GM12878 (cell line): Measurements from ENCODE around the gene NANOS2. TPM values are rescaled to one million over a fixed set of nuclear protein-coding genes. Genes with fewer than 3 reads are reported as not detected.
A peak's percentile ranks its signal among the peaks of the same experiment; 100 is the strongest.

Source experiments
- ATAC-seq: fragments of 200-7000 bp; cut with Tn5 transposase; 3 replicates; pipeline ENCODE4 v1.9.1; 2020; ENCODE audit warnings: mild to moderate bottlenecking, moderate library complexity
- BruUV-seq: library from RNA; stranded (reverse); fragments of 400-500 nt; replicated peaks from 2 replicates; lab custom pipeline; 2021; lab: Mats Ljungman, UMichigan
- CTCF ChIA-PET: fragments of 300-600 bp; sonication (Branson Sonifier 250); formaldehyde crosslinking; extraction: SDS; loops from one replicate; lab custom pipeline; 2021; ENCODE audit warnings: inconsistent platforms; lab: Yijun Ruan, JAX
- POLR2A ChIA-PET: fragments of 350-600 bp; formaldehyde crosslinking; extraction: SDS; loops from one replicate; lab custom pipeline; 2021; ENCODE audit warnings: inconsistent platforms; lab: Charles Lee
- RAD21 ChIA-PET: fragments of 300-600 bp; sonication (Branson Sonifier 250); formaldehyde crosslinking; loops from one replicate; lab custom pipeline; 2023; ENCODE audit warnings: antibody characterized with exemption; ENCODE audit not compliant: unreplicated experiment; lab: Charles Lee
- SMC1A ChIA-PET: fragments of 300-600 bp; sonication (Branson Sonifier 250); formaldehyde crosslinking; loops from one replicate; lab custom pipeline; 2023; ENCODE audit not compliant: unreplicated experiment, uncharacterized antibody; lab: Charles Lee
- DNase-seq: peaks from one replicate; pipeline ENCODE4 v3.0.0-alpha.2; 2011; ENCODE audit warnings: low read depth, low spot score
- FAIRE-seq: peaks from 3 replicates; lab custom pipeline; 2011; peaks lifted over from hg19 to GRCh38; lab: Jason Lieb, UNC
- H2AFZ ChIP-seq: 2 replicates; pipeline ENCODE4 v1.6.0; 2011; ENCODE audit warnings: low read depth, low read length, control low read depth; ENCODE audit not compliant: control insufficient read depth
- H3K27ac ChIP-seq: 2 replicates; pipeline ENCODE4 v1.5.1; 2011; ENCODE audit warnings: control low read depth; ENCODE audit not compliant: control insufficient read depth, insufficient read depth
- H3K27me3 ChIP-seq, 2 experiments: replicated peaks in 1 of 2; 2 replicates each; pipeline versions ENCODE4 v1.6.0 to v1.6.1; 2011; ENCODE audit warnings: low read length in 1 of 2; ENCODE audit not compliant: control insufficient read depth in 2 of 2, insufficient read depth in 2 of 2
- H3K36me3 ChIP-seq, 2 experiments: 2 replicates each; pipeline ENCODE4 v1.5.1; 2011; ENCODE audit warnings: low read length in 1 of 2; ENCODE audit not compliant: control insufficient read depth in 2 of 2, insufficient read depth in 2 of 2
- H3K4me1 ChIP-seq: 2 replicates; pipeline ENCODE4 v1.6.1; 2011; ENCODE audit warnings: mild to moderate bottlenecking, low read length, moderate library complexity, mixed read lengths; ENCODE audit not compliant: control insufficient read depth, insufficient read depth
- H3K4me2 ChIP-seq: 2 replicates; pipeline ENCODE4 v1.6.0; 2011; ENCODE audit warnings: control low read depth; ENCODE audit not compliant: control insufficient read depth, insufficient read depth
- H3K4me3 ChIP-seq: fragments of 200-600 bp; sonication (generic); 2 replicates; pipeline ENCODE4 v1.5.1; 2016
- H3K79me2 ChIP-seq: 2 replicates; pipeline ENCODE4 v1.6.0; 2011; ENCODE audit warnings: low read length; ENCODE audit not compliant: control insufficient read depth, insufficient read depth
- H3K9ac ChIP-seq: 2 replicates; pipeline ENCODE4 v1.8.0; 2011; ENCODE audit warnings: low read length, control low read depth, mixed read lengths; ENCODE audit not compliant: control insufficient read depth, insufficient read depth
- H3K9me3 ChIP-seq: replicated peaks from 3 replicates; pipeline ENCODE4 v1.5.1; 2011; ENCODE audit warnings: mild to moderate bottlenecking, low read length; ENCODE audit not compliant: control insufficient read depth, insufficient read depth
- H4K20me1 ChIP-seq: 2 replicates; pipeline ENCODE4 v1.6.0; 2011; ENCODE audit not compliant: control insufficient read depth, insufficient read depth
- DPF2 ChIP-seq: fragments of 450-650 bp; IDR thresholded peaks from 2 replicates; pipeline ENCODE4 v1.6.1; 2017; ENCODE audit warnings: mild to moderate bottlenecking
- EP300 ChIP-seq, 2 experiments: fragments of 150-350 bp in 1 of 2; IDR thresholded peaks; 2 replicates each; pipeline ENCODE4 v1.6.1; 2011 to 2012; ENCODE audit warnings: low read depth in 2 of 2, low read length in 2 of 2, borderline replicate concordance in 1 of 2, improper control_type of control experiment in 1 of 2, inconsistent platforms in 1 of 2; ENCODE audit not compliant: control insufficient read depth in 1 of 2
- EZH2 ChIP-seq: IDR thresholded peaks from 2 replicates; pipeline ENCODE4 v1.6.1; 2012; ENCODE audit warnings: low read depth, mild to moderate bottlenecking, control low read depth, inconsistent platforms, low read length, borderline replicate concordance; ENCODE audit not compliant: control insufficient read depth
- HDGF ChIP-seq: fragments of 450-650 bp; IDR thresholded peaks from 2 replicates; pipeline ENCODE4 v1.6.1; 2016; ENCODE audit warnings: antibody characterized with exemption
- RB1 ChIP-seq: fragments of 450-650 bp; formaldehyde crosslinking; IDR thresholded peaks from 2 replicates; pipeline ENCODE4 v1.6.1; 2017; ENCODE audit warnings: mild to moderate bottlenecking, borderline replicate concordance
- SMAD5 ChIP-seq: IDR thresholded peaks from 2 replicates; pipeline ENCODE4 v1.6.1; 2016; ENCODE audit warnings: antibody characterized with exemption, low read depth
- SREBF2 ChIP-seq: IDR thresholded peaks from 2 replicates; pipeline ENCODE4 v1.6.1; 2012; ENCODE audit warnings: mild to moderate bottlenecking, low read length
- TCF12 ChIP-seq: IDR thresholded peaks from 2 replicates; pipeline ENCODE4 v1.6.1; 2011; ENCODE audit warnings: low read depth, mild to moderate bottlenecking, low read length
- YBX1 ChIP-seq: fragments of 450-650 bp; IDR thresholded peaks from 2 replicates; pipeline ENCODE4 v1.6.1; 2016; ENCODE audit warnings: antibody characterized with exemption
- ZNF24 ChIP-seq: fragments of 450-650 bp; IDR thresholded peaks from 2 replicates; pipeline ENCODE4 v1.6.1; 2017; ENCODE audit warnings: antibody characterized with exemption, mild to moderate bottlenecking
- WGBS: methylation state at CpG from one replicate; pipeline ENCODE4 v1.1.6; 2016; ENCODE audit warnings: low lambda C conversion rate; ENCODE audit not compliant: insufficient replicate concordance, insufficient coverage; ENCODE audit errors: missing lambda C conversion rate; 5-methylcytosine and 5-hydroxymethylcytosine counted together
- in situ Hi-C: fragments of 300-500 bp; cut with MboI; formaldehyde crosslinking; loops from 9 replicates; pipeline ENCODE4 v1.14.3; 2018; ENCODE audit warnings: mixed read lengths
- intact Hi-C: fragments of 100-400 bp; cut with micrococcal nuclease; formaldehyde crosslinking; loops from one replicate; pipeline ENCODE4 v1.14.2; 2022; ENCODE audit not compliant: unreplicated experiment
- polyA plus RNA-seq, 11 experiments: library from polyadenylated mRNA; depleted of rRNA in 4 of 11; unstranded in 6 of 11; stranded (reverse) in 5 of 11; fragments of >200 nt; fragmentation: Nextera tagmentation in 4 of 11; fragmentation: Illumina TruSeq in 1 of 11; extraction: Ambion mirVana in 4 of 11; extraction: Trizol in 1 of 11; gene quantifications; 1 replicate in 1 of 11; 2 replicates in 10 of 11; pipeline versions ENCODE4 v1.2.1 to v1.2.3, GENCODE V29; 2011 to 2016; ENCODE audit warnings: inconsistent platforms in 2 of 11, missing spikeins in 2 of 11, low read depth in 1 of 11
- total RNA-seq, 4 experiments: library from RNA; depleted of rRNA in 3 of 4; stranded (reverse); fragments of >200 nt in 3 of 4; fragmentation: Illumina TruSeq in 1 of 4; extraction: Trizol in 1 of 4; gene quantifications; 2 replicates each; pipeline versions ENCODE4 v1.2.1 to v1.2.3, GENCODE V29; 2013 to 2021
- TF ChIP-seq, protein P1 (sequence below): IDR thresholded peaks from 2 replicates; pipeline ENCODE4 v1.6.1; 2011; ENCODE audit warnings: low read depth, low read length, improper control_type of control experiment, borderline replicate concordance
- TF ChIP-seq, protein P2 (sequence below), 3 experiments: IDR thresholded peaks in 2 of 3; conservative IDR thresholded peaks in 1 of 3; 2 replicates each; pipeline ENCODE4 v1.5.1; 2011; ENCODE audit warnings: low read depth in 3 of 3, low read length in 3 of 3, mild to moderate bottlenecking in 3 of 3, control low read depth in 2 of 3, moderate library complexity in 2 of 3, inconsistent platforms in 1 of 3, mixed read lengths in 1 of 3; ENCODE audit not compliant: control insufficient read depth in 2 of 3, insufficient read depth in 1 of 3; ENCODE audit errors: extremely low read depth in 1 of 3
- TF ChIP-seq, protein P3 (sequence below): fragments of 450-650 bp; IDR thresholded peaks from 2 replicates; pipeline ENCODE4 v1.6.1; 2017; ENCODE audit warnings: antibody characterized with exemption, mild to moderate bottlenecking, moderate library complexity
- TF ChIP-seq, protein P4 (sequence below): fragments of 150-350 bp; IDR thresholded peaks from 2 replicates; pipeline ENCODE4 v1.6.1; 2014; ENCODE audit warnings: mild to moderate bottlenecking, low read depth, low read length

Gene NANOS2
- total and polyA plus RNA-seq, 10 of the 15 experiments (the other 5 are each of a cell fraction or from before 2014, with no cell fraction given): not detected

DNA sequence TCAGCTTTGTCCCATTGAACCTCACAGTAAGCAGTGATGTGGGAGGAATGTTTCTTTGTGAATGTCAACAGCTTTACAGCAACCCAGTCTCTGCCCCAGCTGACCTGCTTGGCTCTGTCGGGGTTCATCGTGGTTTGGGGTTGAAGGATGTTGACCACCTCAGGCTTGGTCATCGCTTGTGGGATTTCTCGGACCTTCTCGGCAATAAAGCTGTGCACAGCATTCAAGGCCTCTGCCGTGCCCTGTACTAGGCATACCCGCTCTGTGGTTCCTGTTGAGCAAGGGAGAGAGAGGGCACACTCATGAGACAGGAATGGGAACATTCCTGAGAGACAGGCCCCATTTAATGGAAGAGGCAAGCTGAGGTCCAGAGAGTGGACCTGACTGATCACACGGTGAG lies 39.1 kb upstream of the NANOS2 start:
- BruUV-seq: no TSS peak
- TF ChIP-seq ZNF24 (no peak), DPF2 (no peak), HDGF (no peak), EP300 (IDR thresholded peaks at IDR 0.05; ENCODE audit: borderline replicate concordance in 1 of 2, control insufficient read depth in 1 of 2, low read depth in 2 of 2, low read length in 2 of 2) (no peak), RB1 (no peak), SMAD5 (no peak), EZH2 (no peak), SREBF2 (no peak), YBX1 (no peak), TCF12 (no peak)
- TF ChIP-seq, protein P1, sequence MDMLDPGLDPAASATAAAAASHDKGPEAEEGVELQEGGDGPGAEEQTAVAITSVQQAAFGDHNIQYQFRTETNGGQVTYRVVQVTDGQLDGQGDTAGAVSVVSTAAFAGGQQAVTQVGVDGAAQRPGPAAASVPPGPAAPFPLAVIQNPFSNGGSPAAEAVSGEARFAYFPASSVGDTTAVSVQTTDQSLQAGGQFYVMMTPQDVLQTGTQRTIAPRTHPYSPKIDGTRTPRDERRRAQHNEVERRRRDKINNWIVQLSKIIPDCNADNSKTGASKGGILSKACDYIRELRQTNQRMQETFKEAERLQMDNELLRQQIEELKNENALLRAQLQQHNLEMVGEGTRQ: no peak
- TF ChIP-seq, protein P2, sequence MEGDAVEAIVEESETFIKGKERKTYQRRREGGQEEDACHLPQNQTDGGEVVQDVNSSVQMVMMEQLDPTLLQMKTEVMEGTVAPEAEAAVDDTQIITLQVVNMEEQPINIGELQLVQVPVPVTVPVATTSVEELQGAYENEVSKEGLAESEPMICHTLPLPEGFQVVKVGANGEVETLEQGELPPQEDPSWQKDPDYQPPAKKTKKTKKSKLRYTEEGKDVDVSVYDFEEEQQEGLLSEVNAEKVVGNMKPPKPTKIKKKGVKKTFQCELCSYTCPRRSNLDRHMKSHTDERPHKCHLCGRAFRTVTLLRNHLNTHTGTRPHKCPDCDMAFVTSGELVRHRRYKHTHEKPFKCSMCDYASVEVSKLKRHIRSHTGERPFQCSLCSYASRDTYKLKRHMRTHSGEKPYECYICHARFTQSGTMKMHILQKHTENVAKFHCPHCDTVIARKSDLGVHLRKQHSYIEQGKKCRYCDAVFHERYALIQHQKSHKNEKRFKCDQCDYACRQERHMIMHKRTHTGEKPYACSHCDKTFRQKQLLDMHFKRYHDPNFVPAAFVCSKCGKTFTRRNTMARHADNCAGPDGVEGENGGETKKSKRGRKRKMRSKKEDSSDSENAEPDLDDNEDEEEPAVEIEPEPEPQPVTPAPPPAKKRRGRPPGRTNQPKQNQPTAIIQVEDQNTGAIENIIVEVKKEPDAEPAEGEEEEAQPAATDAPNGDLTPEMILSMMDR (IDR thresholded peaks at IDR 0.05 in 2 of 3, conservative IDR thresholded peaks at IDR 0.05 in 1 of 3; ENCODE audit: control insufficient read depth in 2 of 3, extremely low read depth in 1 of 3, insufficient read depth in 1 of 3, low read depth in 3 of 3, low read length in 3 of 3): no peak
- TF ChIP-seq, protein P3, sequence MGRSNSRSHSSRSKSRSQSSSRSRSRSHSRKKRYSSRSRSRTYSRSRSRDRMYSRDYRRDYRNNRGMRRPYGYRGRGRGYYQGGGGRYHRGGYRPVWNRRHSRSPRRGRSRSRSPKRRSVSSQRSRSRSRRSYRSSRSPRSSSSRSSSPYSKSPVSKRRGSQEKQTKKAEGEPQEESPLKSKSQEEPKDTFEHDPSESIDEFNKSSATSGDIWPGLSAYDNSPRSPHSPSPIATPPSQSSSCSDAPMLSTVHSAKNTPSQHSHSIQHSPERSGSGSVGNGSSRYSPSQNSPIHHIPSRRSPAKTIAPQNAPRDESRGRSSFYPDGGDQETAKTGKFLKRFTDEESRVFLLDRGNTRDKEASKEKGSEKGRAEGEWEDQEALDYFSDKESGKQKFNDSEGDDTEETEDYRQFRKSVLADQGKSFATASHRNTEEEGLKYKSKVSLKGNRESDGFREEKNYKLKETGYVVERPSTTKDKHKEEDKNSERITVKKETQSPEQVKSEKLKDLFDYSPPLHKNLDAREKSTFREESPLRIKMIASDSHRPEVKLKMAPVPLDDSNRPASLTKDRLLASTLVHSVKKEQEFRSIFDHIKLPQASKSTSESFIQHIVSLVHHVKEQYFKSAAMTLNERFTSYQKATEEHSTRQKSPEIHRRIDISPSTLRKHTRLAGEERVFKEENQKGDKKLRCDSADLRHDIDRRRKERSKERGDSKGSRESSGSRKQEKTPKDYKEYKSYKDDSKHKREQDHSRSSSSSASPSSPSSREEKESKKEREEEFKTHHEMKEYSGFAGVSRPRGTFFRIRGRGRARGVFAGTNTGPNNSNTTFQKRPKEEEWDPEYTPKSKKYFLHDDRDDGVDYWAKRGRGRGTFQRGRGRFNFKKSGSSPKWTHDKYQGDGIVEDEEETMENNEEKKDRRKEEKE: no peak
- TF ChIP-seq, protein P4, sequence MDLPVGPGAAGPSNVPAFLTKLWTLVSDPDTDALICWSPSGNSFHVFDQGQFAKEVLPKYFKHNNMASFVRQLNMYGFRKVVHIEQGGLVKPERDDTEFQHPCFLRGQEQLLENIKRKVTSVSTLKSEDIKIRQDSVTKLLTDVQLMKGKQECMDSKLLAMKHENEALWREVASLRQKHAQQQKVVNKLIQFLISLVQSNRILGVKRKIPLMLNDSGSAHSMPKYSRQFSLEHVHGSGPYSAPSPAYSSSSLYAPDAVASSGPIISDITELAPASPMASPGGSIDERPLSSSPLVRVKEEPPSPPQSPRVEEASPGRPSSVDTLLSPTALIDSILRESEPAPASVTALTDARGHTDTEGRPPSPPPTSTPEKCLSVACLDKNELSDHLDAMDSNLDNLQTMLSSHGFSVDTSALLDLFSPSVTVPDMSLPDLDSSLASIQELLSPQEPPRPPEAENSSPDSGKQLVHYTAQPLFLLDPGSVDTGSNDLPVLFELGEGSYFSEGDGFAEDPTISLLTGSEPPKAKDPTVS: no peak
- Histone ChIP-seq H3K4me2 (no peak overlapping the region), H3K27me3 (no peaks in the 10 kb centered on the region), H3K36me3 (no peaks in the 10 kb centered on the region), H3K9ac (no peak overlapping the region), H4K20me1 (no peaks in the 10 kb centered on the region), H2AFZ (peak overlapping the region; percentile 84; the same call in 1 of the 2 replicates), H3K4me1 (peaks cover 5% of the 10 kb centered on the region), H3K27ac (no peak overlapping the region), H3K79me2 (no peaks in the 10 kb centered on the region), H3K4me3 (no peak overlapping the region), H3K9me3 (peaks cover 3% of the 10 kb centered on the region; the same call in 2 of the 3 replicates)
- ChIA-PET SMC1A (no interaction called here), RAD21 (no interaction called here), CTCF (interaction anchor here (0.9 kb wide), 1 partner anchor 74 kb away, joined by 4 read pairs; no protein-coding TSS in a partner anchor), POLR2A (no interaction called here)
- intact Hi-C loops: no loop called here
- in situ Hi-C loops: no loop called here
- 75% methylated on average over 8 of the region's 8 CpGs for WGBS
- ATAC-seq (no peak), FAIRE-seq (no peak), DNase-seq (no peak)
